ENCODE data around the gene LAMA2. TPM values are rescaled to one million over a fixed set of nuclear protein-coding genes. Genes with fewer than 3 reads are reported as not detected.

The LAMA2 gene
- total RNA-seq, 6 experiments from 2014 or later = 2.9 to 12.1 (median 6.2) TPM

- ATAC-seq (no peak), DNase-seq (no peak)
- no peak overlapping the region for H3K27ac ChIP-seq
- no peaks in the 10 kb centered on the region for H3K36me3 ChIP-seq
- no peaks in the 10 kb centered on the region for H3K4me1 ChIP-seq
- H3K9me3 ChIP-seq = no peaks in the 10 kb centered on the region
- no peak for TF ChIP-seq POLR2A (IDR thresholded peaks at IDR 0.05)
- TF ChIP-seq, protein P1, sequence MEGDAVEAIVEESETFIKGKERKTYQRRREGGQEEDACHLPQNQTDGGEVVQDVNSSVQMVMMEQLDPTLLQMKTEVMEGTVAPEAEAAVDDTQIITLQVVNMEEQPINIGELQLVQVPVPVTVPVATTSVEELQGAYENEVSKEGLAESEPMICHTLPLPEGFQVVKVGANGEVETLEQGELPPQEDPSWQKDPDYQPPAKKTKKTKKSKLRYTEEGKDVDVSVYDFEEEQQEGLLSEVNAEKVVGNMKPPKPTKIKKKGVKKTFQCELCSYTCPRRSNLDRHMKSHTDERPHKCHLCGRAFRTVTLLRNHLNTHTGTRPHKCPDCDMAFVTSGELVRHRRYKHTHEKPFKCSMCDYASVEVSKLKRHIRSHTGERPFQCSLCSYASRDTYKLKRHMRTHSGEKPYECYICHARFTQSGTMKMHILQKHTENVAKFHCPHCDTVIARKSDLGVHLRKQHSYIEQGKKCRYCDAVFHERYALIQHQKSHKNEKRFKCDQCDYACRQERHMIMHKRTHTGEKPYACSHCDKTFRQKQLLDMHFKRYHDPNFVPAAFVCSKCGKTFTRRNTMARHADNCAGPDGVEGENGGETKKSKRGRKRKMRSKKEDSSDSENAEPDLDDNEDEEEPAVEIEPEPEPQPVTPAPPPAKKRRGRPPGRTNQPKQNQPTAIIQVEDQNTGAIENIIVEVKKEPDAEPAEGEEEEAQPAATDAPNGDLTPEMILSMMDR (IDR thresholded peaks at IDR 0.05) = no peak
- peak overlapping the region in 2 of 3 donors; percentile 11 to 13 for H3K4me3 ChIP-seq
- no peaks in the 10 kb centered on the region for H3K27me3 ChIP-seq
- 47% methylated on average over 2 of the region's 2 CpGs for WGBS (ENCODE audit: insufficient coverage, low coverage, low lambda C conversion rate, missing lambda C conversion rate)
- intact Hi-C loops (cut with DNase I) = no loop called here
Observed at GRCh38 chr6:128883906-128884305, 968 bp downstream of the LAMA2 start.

GRCh38 chr6:128885381-128885780 is 2.4 kb downstream of the LAMA2 start:
- Histone ChIP-seq H3K36me3 (no peaks in the 10 kb centered on the region), H3K9me3 (no peaks in the 10 kb centered on the region), H3K27ac (no peak overlapping the region), H3K27me3 (no peaks in the 10 kb centered on the region), H3K4me3 (no peak overlapping the region), H3K4me1 (no peaks in the 10 kb centered on the region)
- intact Hi-C loops (cut with DNase I) = no loop called here
- TF ChIP-seq, protein P1 (IDR thresholded peaks at IDR 0.05) = no peak
- no peak for TF ChIP-seq POLR2A (IDR thresholded peaks at IDR 0.05)
- 62% methylated on average over 5 of the region's 5 CpGs for WGBS (ENCODE audit: insufficient coverage, low coverage, low lambda C conversion rate, missing lambda C conversion rate)
- no peak for ATAC-seq
- DNase-seq = no peak

- Histone ChIP-seq H3K27ac (no peak overlapping the region), H3K4me3 (no peak overlapping the region), H3K27me3 (no peaks in the 10 kb centered on the region), H3K4me1 (no peaks in the 10 kb centered on the region), H3K36me3 (no peaks in the 10 kb centered on the region), H3K9me3 (no peaks in the 10 kb centered on the region)
- intact Hi-C loops (cut with DNase I) = no loop called here
- TF ChIP-seq, protein P1 (IDR thresholded peaks at IDR 0.05) = no peak
- no peak for TF ChIP-seq POLR2A (IDR thresholded peaks at IDR 0.05)
- ATAC-seq (no peak), DNase-seq (no peak)
Observed at GRCh38 chr6:128886706-128887105, 3.8 kb downstream of the LAMA2 start.

- TF ChIP-seq, protein P1 (IDR thresholded peaks at IDR 0.05) = no peak
- TF ChIP-seq POLR2A (IDR thresholded peaks at IDR 0.05) = no peak
- Histone ChIP-seq H3K36me3 (no peaks in the 10 kb centered on the region), H3K27me3 (no peaks in the 10 kb centered on the region), H3K27ac (no peak overlapping the region), H3K4me1 (no peaks in the 10 kb centered on the region), H3K9me3 (no peaks in the 10 kb centered on the region), H3K4me3 (no peak overlapping the region)
- no peak for DNase-seq
- intact Hi-C loops (cut with DNase I) = no loop called here
- WGBS (ENCODE audit: insufficient coverage, low coverage, low lambda C conversion rate, missing lambda C conversion rate) = 53% methylated on average over 5 of the region's 5 CpGs
- no peak for ATAC-seq
Observed at GRCh38 chr6:128888444-128889175, 5.7 kb downstream of the LAMA2 start.

Measured in right lobe of liver (tissue), 6 donors.